GM23338 (cell line): ENCODE data around the gene NPPA. TPM values are rescaled to one million over a fixed set of nuclear protein-coding genes. Genes with fewer than 3 reads are reported as not detected.

Experiments
- ATAC-seq: fragments of 200-7000 bp; cut with Tn5 transposase; 3 replicates; pipeline ENCODE4 v1.9.1; 2020
- DNase-seq: peaks from one replicate; pipeline ENCODE4 v3.0.0-alpha.2; 2015; ENCODE audit warnings: low spot score
- H2AFZ ChIP-seq: fragments of 200-600 bp; sonication (generic); 2 replicates; pipeline ENCODE4 v1.8.0; 2016; ENCODE audit warnings: antibody characterized with exemption, mild to moderate bottlenecking, moderate library complexity
- H3F3A ChIP-seq: fragments of 200-600 bp; sonication (generic); replicated peaks from 2 replicates; pipeline ENCODE4 v1.8.0; 2017; ENCODE audit warnings: antibody characterized with exemption, mixed run types, low read depth
- H3K27ac ChIP-seq: fragments of 200-600 bp; sonication (generic); 2 replicates; pipeline ENCODE4 v1.6.1; 2016; ENCODE audit warnings: low read depth
- H3K27me3 ChIP-seq: fragments of 200-600 bp; sonication (generic); 2 replicates; pipeline ENCODE4 v1.8.0; 2016; ENCODE audit warnings: mild to moderate bottlenecking, mixed run types, moderate library complexity; ENCODE audit not compliant: insufficient read depth
- H3K36me3 ChIP-seq: fragments of 200-600 bp; sonication (generic); 2 replicates; pipeline ENCODE4 v1.8.0; 2016; ENCODE audit warnings: mild to moderate bottlenecking; ENCODE audit not compliant: insufficient read depth
- H3K4me1 ChIP-seq: fragments of 200-600 bp; sonication (generic); 2 replicates; pipeline ENCODE4 v1.8.0; 2016; ENCODE audit warnings: mild to moderate bottlenecking, moderate library complexity; ENCODE audit not compliant: insufficient read depth
- H3K4me2 ChIP-seq: fragments of 200-600 bp; sonication (generic); 2 replicates; pipeline ENCODE4 v1.7.1; 2017; ENCODE audit warnings: mixed run types
- H3K4me3 ChIP-seq: fragments of 200-600 bp; sonication (generic); 2 replicates; pipeline ENCODE4 v1.6.1; 2016; ENCODE audit warnings: mixed run types
- H3K79me2 ChIP-seq: fragments of 200-600 bp; sonication (generic); replicated peaks from 2 replicates; pipeline ENCODE4 v1.8.0; 2017; ENCODE audit warnings: mild to moderate bottlenecking; ENCODE audit not compliant: insufficient read depth
- H3K9me2 ChIP-seq: fragments of 200-600 bp; sonication (generic); 2 replicates; pipeline ENCODE4 v1.8.0; 2017; ENCODE audit not compliant: insufficient read depth
- H4K20me1 ChIP-seq: fragments of 200-600 bp; sonication (generic); replicated peaks from 2 replicates; pipeline ENCODE4 v1.8.0; 2017; ENCODE audit warnings: mild to moderate bottlenecking; ENCODE audit not compliant: insufficient read depth
- H3K27ac Mint-ChIP-seq: 2 replicates; pipeline ENCODE4 v1.8.0; 2020; ENCODE audit warnings: inconsistent platforms, mild to moderate bottlenecking, moderate library complexity, mixed read lengths
- H3K27me3 Mint-ChIP-seq: 3 replicates; pipeline ENCODE4 v1.8.0; 2022; ENCODE audit warnings: low read depth, mild to moderate bottlenecking, moderate library complexity, mixed read lengths, inconsistent platforms; ENCODE audit not compliant: insufficient read depth, poor library complexity
- H3K36me3 Mint-ChIP-seq: 3 replicates; pipeline ENCODE4 v1.8.0; 2021; ENCODE audit warnings: low read depth, mild to moderate bottlenecking, inconsistent platforms, moderate library complexity, mixed read lengths
- H3K4me1 Mint-ChIP-seq: 3 replicates; pipeline ENCODE4 v1.8.0; 2020; ENCODE audit warnings: mild to moderate bottlenecking, inconsistent platforms, mixed read lengths
- H3K4me3 Mint-ChIP-seq: 3 replicates; pipeline ENCODE4 v1.8.0; 2021; ENCODE audit warnings: moderate library complexity, mild to moderate bottlenecking, inconsistent platforms, mixed read lengths
- H3K9me3 Mint-ChIP-seq: 3 replicates; pipeline ENCODE4 v1.8.0; 2020; ENCODE audit warnings: moderate library complexity, mild to moderate bottlenecking, inconsistent platforms, mixed read lengths
- CREB1 ChIP-seq: fragments of 250-450 bp; sonication (Bioruptor Pico); IDR thresholded peaks from 2 replicates; pipeline ENCODE4 v1.5.0; 2020; ENCODE audit warnings: low read depth, mild to moderate bottlenecking, moderate library complexity
- EZH2 ChIP-seq: fragments of 200-600 bp; sonication (generic); IDR thresholded peaks from one replicate; pipeline ENCODE4 v1.8.0; 2017; ENCODE audit warnings: antibody characterized with exemption, mild to moderate bottlenecking, low read depth; ENCODE audit not compliant: unreplicated experiment
- POLR2AphosphoS5 ChIP-seq: IDR thresholded peaks from 2 replicates; pipeline ENCODE4 v1.6.1; 2016; ENCODE audit warnings: antibody characterized with exemption, low read depth
- polyA plus RNA-seq: library from polyadenylated mRNA; unstranded; fragments of >200 nt; fragmentation: Nextera tagmentation; extraction: Ambion mirVana; gene quantifications from 2 replicates; pipeline ENCODE4 v1.2.1, GENCODE V29; 2016
- total RNA-seq: library from RNA; depleted of rRNA; stranded (reverse); fragments of >200 nt; shearing (Covaris generic); gene quantifications from 2 replicates; pipeline ENCODE4 v1.2.3, GENCODE V29; 2014
- TF ChIP-seq, protein P1 (sequence below): fragments of 250-450 bp; sonication (Bioruptor Pico); IDR thresholded peaks from 2 replicates; pipeline ENCODE4 v1.5.0; 2020; ENCODE audit warnings: mild to moderate bottlenecking, moderate library complexity

NPPA gene
- total and polyA plus RNA-seq, 2 experiments from 2014 or later: 0.29 TPM; not detected in 1

DNA sequence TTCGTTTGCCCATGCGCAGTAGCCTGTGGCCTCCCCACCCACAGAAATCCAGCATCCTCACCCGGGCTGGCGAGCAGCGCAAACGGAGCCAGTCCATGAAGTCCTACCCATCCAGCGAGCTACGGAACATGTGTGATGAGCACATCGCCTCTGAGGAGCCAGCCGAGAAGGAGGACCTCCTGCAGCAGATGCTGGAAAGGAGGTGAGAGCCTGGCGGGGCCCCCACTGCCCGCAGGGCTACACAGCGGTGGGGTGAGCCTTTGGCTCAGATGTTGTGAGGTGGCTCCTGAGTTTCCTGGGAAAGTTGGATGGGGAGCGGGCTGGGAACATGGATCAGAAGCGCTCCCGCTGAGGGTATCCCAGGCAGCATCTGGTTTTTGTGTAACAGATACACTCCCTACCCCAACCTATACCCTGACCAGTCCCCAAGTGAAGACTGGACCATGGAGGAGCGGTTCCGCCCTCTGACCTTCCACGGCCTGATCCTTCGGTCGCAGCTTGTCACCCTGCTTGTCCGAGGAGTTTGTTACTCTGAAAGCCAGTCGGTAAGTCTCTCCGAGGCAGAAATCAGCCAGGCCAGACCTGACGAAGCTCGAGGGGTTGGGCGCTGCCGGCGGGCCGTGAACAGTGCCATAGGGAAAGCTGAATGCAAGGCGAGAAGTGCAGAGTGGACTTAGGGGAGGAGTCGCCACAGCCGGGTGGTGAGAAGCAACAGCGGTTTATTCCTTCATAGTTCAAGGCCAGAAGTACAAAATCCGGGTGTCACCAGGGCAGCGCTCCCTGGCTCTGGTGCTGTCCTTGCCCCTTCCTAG, 10.4 kb downstream of the NPPA start:
- H3K4me1 Mint-ChIP-seq: no peaks in the 10 kb centered on the region; the same call in 2 of the 3 replicates
- no peak overlapping the region for H3K4me3 ChIP-seq
- H3K27me3 ChIP-seq: no peaks in the 10 kb centered on the region
- H4K20me1 ChIP-seq: peaks cover 18% of the 10 kb centered on the region; the same call in 1 of the 2 replicates
- no peak for TF ChIP-seq EZH2
- DNase-seq (no peak), ATAC-seq (no peak)
- no peak overlapping the region for H3K4me2 ChIP-seq
- H3K9me2 ChIP-seq: no peaks in the 10 kb centered on the region
- H3K79me2 ChIP-seq: no peaks in the 10 kb centered on the region
- H3K36me3 Mint-ChIP-seq: peaks cover 88% of the 10 kb centered on the region
- no peak overlapping the region for H2AFZ ChIP-seq
- H3K4me1 ChIP-seq: no peaks in the 10 kb centered on the region
- no peak overlapping the region for H3K27ac Mint-ChIP-seq
- H3K27me3 Mint-ChIP-seq: peaks cover 11% of the 10 kb centered on the region
- H3F3A ChIP-seq: peaks cover 44% of the 10 kb centered on the region
- H3K27ac ChIP-seq: no peak overlapping the region
- peaks cover 60% of the 10 kb centered on the region for H3K36me3 ChIP-seq
- no peak overlapping the region for H3K4me3 Mint-ChIP-seq
- no peaks in the 10 kb centered on the region for H3K9me3 Mint-ChIP-seq

DNA sequence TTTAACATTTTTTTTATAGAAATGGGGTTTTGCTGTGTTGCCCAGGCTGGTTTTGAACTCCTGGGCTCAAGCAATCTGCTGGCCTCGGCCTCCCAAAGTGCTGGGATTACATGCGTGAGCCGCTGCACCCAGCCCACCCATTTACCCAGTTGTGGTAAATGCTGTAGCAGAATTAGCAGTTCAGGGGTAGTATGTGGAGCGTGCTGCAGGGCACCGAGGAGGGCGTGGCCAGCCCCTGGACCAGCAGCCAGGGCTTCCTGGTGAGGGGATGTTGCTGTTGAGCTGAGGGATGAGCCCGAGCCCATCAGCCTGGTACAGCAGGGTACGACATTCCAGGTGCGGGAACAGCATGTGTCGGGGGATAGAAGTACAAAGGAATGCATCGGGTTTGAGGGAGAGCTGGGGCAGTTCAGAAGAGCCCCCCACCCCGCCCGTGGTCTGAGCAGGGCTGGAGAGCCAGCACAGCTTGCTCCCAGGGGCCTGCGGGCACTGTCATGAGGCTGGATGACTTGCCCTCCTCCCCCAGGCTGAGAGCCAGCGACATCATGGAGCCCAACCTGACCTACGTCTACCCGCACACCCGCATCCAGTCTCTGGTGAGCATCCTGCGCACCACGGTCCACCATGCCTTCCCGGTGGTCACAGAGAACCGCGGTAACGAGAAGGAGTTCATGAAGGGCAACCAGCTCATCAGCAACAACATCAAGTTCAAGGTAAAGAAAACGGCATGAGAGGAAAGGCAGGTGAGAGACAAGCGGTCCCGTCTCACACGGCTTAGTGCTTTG, 11.9 kb downstream of the NPPA start:
- Mint-ChIP-seq H3K27ac (no peak overlapping the region), H3K4me3 (no peak overlapping the region), H3K27me3 (peaks cover 11% of the 10 kb centered on the region), H3K4me1 (no peaks in the 10 kb centered on the region; the same call in 2 of the 3 replicates), H3K9me3 (no peaks in the 10 kb centered on the region), H3K36me3 (peaks cover 82% of the 10 kb centered on the region)
- Histone ChIP-seq H3K27me3 (no peaks in the 10 kb centered on the region), H2AFZ (no peak overlapping the region), H3K79me2 (no peaks in the 10 kb centered on the region), H4K20me1 (peaks cover 24% of the 10 kb centered on the region; the same call in 1 of the 2 replicates), H3K36me3 (peaks cover 61% of the 10 kb centered on the region), H3K4me3 (no peak overlapping the region), H3K27ac (no peak overlapping the region), H3K4me1 (no peaks in the 10 kb centered on the region), H3F3A (peaks cover 47% of the 10 kb centered on the region), H3K4me2 (no peak overlapping the region), H3K9me2 (no peaks in the 10 kb centered on the region)
- DNase-seq (no peak), ATAC-seq (no peak)
- TF ChIP-seq EZH2: no peak
- no peak for TF ChIP-seq CREB1 (CRISPR knock-in tag)
- no peak for TF ChIP-seq POLR2AphosphoS5
- TF ChIP-seq, protein P1, sequence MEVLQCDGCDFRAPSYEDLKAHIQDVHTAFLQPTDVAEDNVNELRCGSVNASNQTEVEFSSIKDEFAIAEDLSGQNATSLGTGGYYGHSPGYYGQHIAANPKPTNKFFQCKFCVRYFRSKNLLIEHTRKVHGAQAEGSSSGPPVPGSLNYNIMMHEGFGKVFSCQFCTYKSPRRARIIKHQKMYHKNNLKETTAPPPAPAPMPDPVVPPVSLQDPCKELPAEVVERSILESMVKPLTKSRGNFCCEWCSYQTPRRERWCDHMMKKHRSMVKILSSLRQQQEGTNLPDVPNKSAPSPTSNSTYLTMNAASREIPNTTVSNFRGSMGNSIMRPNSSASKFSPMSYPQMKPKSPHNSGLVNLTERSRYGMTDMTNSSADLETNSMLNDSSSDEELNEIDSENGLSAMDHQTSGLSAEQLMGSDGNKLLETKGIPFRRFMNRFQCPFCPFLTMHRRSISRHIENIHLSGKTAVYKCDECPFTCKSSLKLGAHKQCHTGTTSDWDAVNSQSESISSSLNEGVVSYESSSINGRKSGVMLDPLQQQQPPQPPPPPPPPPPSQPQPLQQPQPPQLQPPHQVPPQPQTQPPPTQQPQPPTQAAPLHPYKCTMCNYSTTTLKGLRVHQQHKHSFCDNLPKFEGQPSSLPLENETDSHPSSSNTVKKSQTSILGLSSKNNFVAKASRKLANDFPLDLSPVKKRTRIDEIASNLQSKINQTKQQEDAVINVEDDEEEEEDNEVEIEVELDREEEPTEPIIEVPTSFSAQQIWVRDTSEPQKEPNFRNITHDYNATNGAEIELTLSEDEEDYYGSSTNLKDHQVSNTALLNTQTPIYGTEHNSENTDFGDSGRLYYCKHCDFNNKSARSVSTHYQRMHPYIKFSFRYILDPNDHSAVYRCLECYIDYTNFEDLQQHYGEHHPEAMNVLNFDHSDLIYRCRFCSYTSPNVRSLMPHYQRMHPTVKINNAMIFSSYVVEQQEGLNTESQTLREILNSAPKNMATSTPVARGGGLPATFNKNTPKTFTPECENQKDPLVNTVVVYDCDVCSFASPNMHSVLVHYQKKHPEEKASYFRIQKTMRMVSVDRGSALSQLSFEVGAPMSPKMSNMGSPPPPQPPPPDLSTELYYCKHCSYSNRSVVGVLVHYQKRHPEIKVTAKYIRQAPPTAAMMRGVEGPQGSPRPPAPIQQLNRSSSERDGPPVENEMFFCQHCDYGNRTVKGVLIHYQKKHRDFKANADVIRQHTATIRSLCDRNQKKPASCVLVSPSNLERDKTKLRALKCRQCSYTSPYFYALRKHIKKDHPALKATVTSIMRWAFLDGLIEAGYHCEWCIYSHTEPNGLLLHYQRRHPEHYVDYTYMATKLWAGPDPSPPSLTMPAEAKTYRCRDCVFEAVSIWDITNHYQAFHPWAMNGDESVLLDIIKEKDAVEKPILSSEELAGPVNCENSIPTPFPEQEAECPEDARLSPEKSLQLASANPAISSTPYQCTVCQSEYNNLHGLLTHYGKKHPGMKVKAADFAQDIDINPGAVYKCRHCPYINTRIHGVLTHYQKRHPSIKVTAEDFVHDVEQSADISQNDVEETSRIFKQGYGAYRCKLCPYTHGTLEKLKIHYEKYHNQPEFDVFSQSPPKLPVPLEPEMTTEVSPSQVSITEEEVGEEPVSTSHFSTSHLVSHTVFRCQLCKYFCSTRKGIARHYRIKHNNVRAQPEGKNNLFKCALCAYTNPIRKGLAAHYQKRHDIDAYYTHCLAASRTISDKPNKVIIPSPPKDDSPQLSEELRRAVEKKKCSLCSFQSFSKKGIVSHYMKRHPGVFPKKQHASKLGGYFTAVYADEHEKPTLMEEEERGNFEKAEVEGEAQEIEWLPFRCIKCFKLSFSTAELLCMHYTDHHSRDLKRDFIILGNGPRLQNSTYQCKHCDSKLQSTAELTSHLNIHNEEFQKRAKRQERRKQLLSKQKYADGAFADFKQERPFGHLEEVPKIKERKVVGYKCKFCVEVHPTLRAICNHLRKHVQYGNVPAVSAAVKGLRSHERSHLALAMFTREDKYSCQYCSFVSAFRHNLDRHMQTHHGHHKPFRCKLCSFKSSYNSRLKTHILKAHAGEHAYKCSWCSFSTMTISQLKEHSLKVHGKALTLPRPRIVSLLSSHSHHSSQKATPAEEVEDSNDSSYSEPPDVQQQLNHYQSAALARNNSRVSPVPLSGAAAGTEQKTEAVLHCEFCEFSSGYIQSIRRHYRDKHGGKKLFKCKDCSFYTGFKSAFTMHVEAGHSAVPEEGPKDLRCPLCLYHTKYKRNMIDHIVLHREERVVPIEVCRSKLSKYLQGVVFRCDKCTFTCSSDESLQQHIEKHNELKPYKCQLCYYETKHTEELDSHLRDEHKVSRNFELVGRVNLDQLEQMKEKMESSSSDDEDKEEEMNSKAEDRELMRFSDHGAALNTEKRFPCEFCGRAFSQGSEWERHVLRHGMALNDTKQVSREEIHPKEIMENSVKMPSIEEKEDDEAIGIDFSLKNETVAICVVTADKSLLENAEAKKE (CRISPR knock-in tag): no peak
